ENCODE measurements around the gene WAC. TPM values are rescaled to one million over a fixed set of nuclear protein-coding genes. Genes with fewer than 3 reads are reported as not detected.

Gene WAC
- total RNA-seq, 1 experiment from 2014 or later: 91.7 TPM

- DNase-seq (ENCODE audit: low read depth): no peak
These were observed 2.2 kb upstream of the WAC start for GRCh38 chr10:28530751-28531150.

- DNase-seq (ENCODE audit: low read depth): no peak
These were observed 257 bp downstream of the WAC start for GRCh38 chr10:28533186-28533564.

GRCh38 chr10:28533571-28534304 is 820 bp downstream of the WAC start:
- DNase-seq (ENCODE audit: low read depth): peak; percentile 50

GRCh38 chr10:28535846-28536245 is 2.9 kb downstream of the WAC start:
- DNase-seq (ENCODE audit: low read depth): no peak

- DNase-seq (ENCODE audit: low read depth): no peak
These were observed 5.7 kb downstream of the WAC start for GRCh38 chr10:28538595-28538994.

- DNase-seq (ENCODE audit: low read depth): no peak
These were observed 7.2 kb downstream of the WAC start for GRCh38 chr10:28540145-28540544.

GRCh38 chr10:28541717-28542365 is 8.9 kb downstream of the WAC start:
- DNase-seq (ENCODE audit: low read depth): no peak

- no peak for DNase-seq (ENCODE audit: low read depth)
These were observed 9.8 kb downstream of the WAC start for GRCh38 chr10:28542728-28543127.

GRCh38 chr10:28544058-28544457 is 11.1 kb downstream of the WAC start:
- DNase-seq (ENCODE audit: low read depth): no peak

- DNase-seq (ENCODE audit: low read depth): no peak
These were observed 13.2 kb downstream of the WAC start for GRCh38 chr10:28545967-28546644.

GRCh38 chr10:28548781-28549498 is 16.0 kb downstream of the WAC start:
- peak; percentile 22 for DNase-seq (ENCODE audit: low read depth)

- no peak for DNase-seq (ENCODE audit: low read depth)
These were observed 18.2 kb downstream of the WAC start for GRCh38 chr10:28551086-28551485.

- DNase-seq (ENCODE audit: low read depth): no peak
These were observed 19.9 kb downstream of the WAC start for GRCh38 chr10:28552775-28553174.

GRCh38 chr10:28554009-28554408 is 21.1 kb downstream of the WAC start:
- no peak for DNase-seq (ENCODE audit: low read depth)

- no peak for DNase-seq (ENCODE audit: low read depth)
These were observed 22.0 kb downstream of the WAC start for GRCh38 chr10:28554952-28555351.

- no peak for DNase-seq (ENCODE audit: low read depth)
These were observed 22.4 kb downstream of the WAC start for GRCh38 chr10:28555358-28555757.

GRCh38 chr10:28556142-28556541 is 23.2 kb downstream of the WAC start:
- no peak for DNase-seq (ENCODE audit: low read depth)

GRCh38 chr10:28558186-28558585 is 25.3 kb downstream of the WAC start:
- DNase-seq (ENCODE audit: low read depth): no peak

GRCh38 chr10:28558923-28559508 is 26.1 kb downstream of the WAC start:
- no peak for DNase-seq (ENCODE audit: low read depth)

GRCh38 chr10:28559618-28560017 is 26.7 kb downstream of the WAC start:
- no peak for DNase-seq (ENCODE audit: low read depth)

- no peak for DNase-seq (ENCODE audit: low read depth)
These were observed 27.7 kb downstream of the WAC start for GRCh38 chr10:28560617-28561016.

GRCh38 chr10:28561531-28561930 is 28.6 kb downstream of the WAC start:
- no peak for DNase-seq (ENCODE audit: low read depth)
